GM12878 (cell line): Measurements from ENCODE around the gene ARL2. TPM values are rescaled to one million over a fixed set of nuclear protein-coding genes. Genes with fewer than 3 reads are reported as not detected.
A peak's percentile ranks its signal among the peaks of the same experiment; 100 is the strongest.

Source experiments
- BRCA1 ChIP-seq: IDR thresholded peaks from 2 replicates; pipeline ENCODE4 v1.6.1; 2011; ENCODE audit warnings: low read depth, low read length, improper control_type of control experiment
- CBX5 ChIP-seq: sonication (generic); IDR thresholded peaks from 2 replicates; pipeline ENCODE4 v1.6.1; 2016; ENCODE audit warnings: low read depth, moderate library complexity, mild to moderate bottlenecking, inconsistent platforms
- CREB1 ChIP-seq: IDR thresholded peaks from 2 replicates; pipeline ENCODE4 v1.6.1; 2012; ENCODE audit warnings: low read depth, mild to moderate bottlenecking, inconsistent platforms
- EED ChIP-seq: sonication (generic); IDR thresholded peaks from 2 replicates; pipeline ENCODE4 v1.6.1; 2016; ENCODE audit warnings: antibody characterized with exemption, low read depth
- GABPA ChIP-seq: IDR thresholded peaks from 2 replicates; pipeline ENCODE4 v1.6.1; 2014; ENCODE audit warnings: antibody characterized with exemption, low read depth, mild to moderate bottlenecking, inconsistent platforms
- IKZF1 ChIP-seq: fragments of 450-650 bp; conservative IDR thresholded peaks from 2 replicates; pipeline ENCODE4 v1.6.1; 2017; ENCODE audit warnings: antibody characterized with exemption, mild to moderate bottlenecking
- IRF4 ChIP-seq: IDR thresholded peaks from 2 replicates; pipeline ENCODE4 v1.6.1; 2011; ENCODE audit warnings: low read depth, low read length
- JUNB ChIP-seq: IDR thresholded peaks from 2 replicates; pipeline ENCODE4 v1.6.1; 2016; ENCODE audit warnings: antibody characterized with exemption, mild to moderate bottlenecking
- LARP7 ChIP-seq: fragments of 450-650 bp; IDR thresholded peaks from 2 replicates; pipeline ENCODE4 v1.6.1; 2017; ENCODE audit warnings: mild to moderate bottlenecking
- MTA3 ChIP-seq: IDR thresholded peaks from 2 replicates; pipeline ENCODE4 v1.6.1; 2012; ENCODE audit warnings: low read length, inconsistent platforms, borderline replicate concordance
- NFYB ChIP-seq: IDR thresholded peaks from 2 replicates; pipeline ENCODE4 v1.6.1; 2011; ENCODE audit warnings: low read depth, mild to moderate bottlenecking, low read length, improper control_type of control experiment, moderate library complexity; ENCODE audit not compliant: insufficient read depth
- POLR2AphosphoS5 ChIP-seq: IDR thresholded peaks from 2 replicates; pipeline ENCODE4 v1.6.1; 2011; ENCODE audit warnings: mild to moderate bottlenecking, low read length, inconsistent platforms
- POU2F2 ChIP-seq: IDR thresholded peaks from 3 replicates; pipeline ENCODE4 v1.6.1; 2011; ENCODE audit warnings: low read depth, mild to moderate bottlenecking, low read length, borderline replicate concordance
- SIN3A ChIP-seq: IDR thresholded peaks from 2 replicates; pipeline ENCODE4 v1.6.1; 2012; ENCODE audit warnings: low read depth, low read length, improper control_type of control experiment
- SMAD1 ChIP-seq: fragments of 450-650 bp; IDR thresholded peaks from 2 replicates; pipeline ENCODE4 v1.6.1; 2018; ENCODE audit warnings: mild to moderate bottlenecking, low read depth; ENCODE audit not compliant: partially characterized antibody
- SUPT20H ChIP-seq: IDR thresholded peaks from 2 replicates; pipeline ENCODE4 v1.6.1; 2011; ENCODE audit warnings: low read depth, mild to moderate bottlenecking, low read length, moderate library complexity, borderline replicate concordance; ENCODE audit not compliant: control insufficient read depth
- SUZ12 ChIP-seq: fragments of 200-600 bp; sonication (generic); IDR thresholded peaks from one replicate; pipeline ENCODE4 v1.6.1; 2018; ENCODE audit warnings: antibody characterized with exemption, mild to moderate bottlenecking; ENCODE audit not compliant: unreplicated experiment
- TARDBP ChIP-seq: IDR thresholded peaks from 2 replicates; pipeline ENCODE4 v1.6.1; 2016; ENCODE audit warnings: borderline replicate concordance
- ZBED1 ChIP-seq: IDR thresholded peaks from 2 replicates; pipeline ENCODE4 v1.6.1; 2016; ENCODE audit warnings: borderline replicate concordance
- ZNF217 ChIP-seq: fragments of 450-650 bp; IDR thresholded peaks from 2 replicates; pipeline ENCODE4 v1.6.1; 2017; ENCODE audit warnings: antibody characterized with exemption, mild to moderate bottlenecking
- ZNF274 ChIP-seq: IDR thresholded peaks from one replicate; pipeline ENCODE4 v1.8.0; 2011; ENCODE audit not compliant: insufficient read length, insufficient read depth
- ZNF384 ChIP-seq: IDR thresholded peaks from 2 replicates; pipeline ENCODE4 v1.6.1; 2012; ENCODE audit warnings: low read depth, mild to moderate bottlenecking, low read length, improper control_type of control experiment, borderline replicate concordance
- ZNF622 ChIP-seq: fragments of 450-650 bp; IDR thresholded peaks from 2 replicates; pipeline ENCODE4 v1.6.1; 2017; ENCODE audit warnings: mild to moderate bottlenecking, inconsistent platforms
- polyA plus RNA-seq, 11 experiments: library from polyadenylated mRNA; depleted of rRNA in 4 of 11; unstranded in 6 of 11; stranded (reverse) in 5 of 11; fragments of >200 nt; fragmentation: Nextera tagmentation in 4 of 11; fragmentation: Illumina TruSeq in 1 of 11; extraction: Ambion mirVana in 4 of 11; extraction: Trizol in 1 of 11; gene quantifications; 1 replicate in 1 of 11; 2 replicates in 10 of 11; pipeline versions ENCODE4 v1.2.1 to v1.2.3, GENCODE V29; 2011 to 2016; ENCODE audit warnings: inconsistent platforms in 2 of 11, missing spikeins in 2 of 11, low read depth in 1 of 11
- total RNA-seq, 4 experiments: library from RNA; depleted of rRNA in 3 of 4; stranded (reverse); fragments of >200 nt in 3 of 4; fragmentation: Illumina TruSeq in 1 of 4; extraction: Trizol in 1 of 4; gene quantifications; 2 replicates each; pipeline versions ENCODE4 v1.2.1 to v1.2.3, GENCODE V29; 2013 to 2021
- TF ChIP-seq, protein P1 (sequence below): fragments of 450-650 bp; conservative IDR thresholded peaks from 2 replicates; pipeline ENCODE4 v1.6.1; 2017; ENCODE audit warnings: mild to moderate bottlenecking, moderate library complexity
- TF ChIP-seq, protein P2 (sequence below): IDR thresholded peaks from 2 replicates; pipeline ENCODE4 v1.6.1; 2012; ENCODE audit warnings: low read depth, low read length, improper control_type of control experiment
- TF ChIP-seq, protein P3 (sequence below): IDR thresholded peaks from 2 replicates; pipeline ENCODE4 v1.6.1; 2012; ENCODE audit warnings: low read length, inconsistent platforms
- TF ChIP-seq, protein P4 (sequence below): IDR thresholded peaks from 2 replicates; pipeline ENCODE4 v1.6.1; 2011; ENCODE audit warnings: borderline replicate concordance, low read depth, mild to moderate bottlenecking, moderate library complexity, mixed read lengths, low read length; ENCODE audit not compliant: insufficient read depth; ENCODE audit errors: extremely low read length

Gene ARL2
- total and polyA plus RNA-seq, 10 of the 15 experiments (the other 5 are each of a cell fraction or from before 2014, with no cell fraction given), result 4.1 to 138 (median 73.4) TPM

DNA sequence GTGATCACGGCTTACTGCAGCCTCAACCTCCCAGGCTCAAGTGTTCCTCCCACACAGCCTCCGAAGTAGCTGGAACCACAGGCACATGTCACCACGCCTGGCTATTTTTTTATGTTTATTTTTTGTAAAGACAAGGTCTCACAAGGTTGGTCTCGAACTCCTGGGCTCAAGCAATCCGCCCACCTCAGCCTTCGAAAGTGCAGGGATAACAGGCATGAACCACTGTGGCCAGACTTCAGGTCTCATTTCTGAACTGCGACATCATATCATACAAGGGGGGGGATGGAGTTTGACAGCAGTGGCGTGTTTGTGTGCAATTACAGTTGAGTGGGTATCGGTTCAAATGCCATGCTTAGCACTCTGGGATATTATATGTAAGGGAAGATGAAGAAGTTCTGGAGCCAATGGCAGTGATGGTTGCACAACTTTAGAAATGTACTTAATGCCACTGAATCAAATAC lies 37.5 kb downstream of the ARL2 start (continued):
- TF ChIP-seq, protein P1, sequence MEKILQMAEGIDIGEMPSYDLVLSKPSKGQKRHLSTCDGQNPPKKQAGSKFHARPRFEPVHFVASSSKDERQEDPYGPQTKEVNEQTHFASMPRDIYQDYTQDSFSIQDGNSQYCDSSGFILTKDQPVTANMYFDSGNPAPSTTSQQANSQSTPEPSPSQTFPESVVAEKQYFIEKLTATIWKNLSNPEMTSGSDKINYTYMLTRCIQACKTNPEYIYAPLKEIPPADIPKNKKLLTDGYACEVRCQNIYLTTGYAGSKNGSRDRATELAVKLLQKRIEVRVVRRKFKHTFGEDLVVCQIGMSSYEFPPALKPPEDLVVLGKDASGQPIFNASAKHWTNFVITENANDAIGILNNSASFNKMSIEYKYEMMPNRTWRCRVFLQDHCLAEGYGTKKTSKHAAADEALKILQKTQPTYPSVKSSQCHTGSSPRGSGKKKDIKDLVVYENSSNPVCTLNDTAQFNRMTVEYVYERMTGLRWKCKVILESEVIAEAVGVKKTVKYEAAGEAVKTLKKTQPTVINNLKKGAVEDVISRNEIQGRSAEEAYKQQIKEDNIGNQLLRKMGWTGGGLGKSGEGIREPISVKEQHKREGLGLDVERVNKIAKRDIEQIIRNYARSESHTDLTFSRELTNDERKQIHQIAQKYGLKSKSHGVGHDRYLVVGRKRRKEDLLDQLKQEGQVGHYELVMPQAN, result 0 out of 2 replicates have a peak, but pooled peaks have one; percentile 35
- TF ChIP-seq MTA3 (0 out of 2 replicates have a peak, but pooled peaks have one; percentile 73), IKZF1 (peak; percentile 52; the same call in 1 of the 2 replicates), ZNF274 (no peak), NFYB (no peak), CBX5 (no peak), LARP7 (no peak), SIN3A (no peak), EED (peak; percentile 85), SUPT20H (no peak), IRF4 (peak; percentile 52; the same call in 1 of the 2 replicates), ZBED1 (peak; percentile 59; the same call in 1 of the 2 replicates), ZNF217 (no peak), ZNF622 (no peak), GABPA (no peak), TARDBP (no peak), ZNF384 (no peak), SUZ12 (no peak), POLR2AphosphoS5 (no peak), JUNB (peak; percentile 86), POU2F2 (no peak), BRCA1 (no peak), CREB1 (0 out of 2 replicates have a peak, but pooled peaks have one; percentile 46), SMAD1 (no peak)
- TF ChIP-seq, protein P2, sequence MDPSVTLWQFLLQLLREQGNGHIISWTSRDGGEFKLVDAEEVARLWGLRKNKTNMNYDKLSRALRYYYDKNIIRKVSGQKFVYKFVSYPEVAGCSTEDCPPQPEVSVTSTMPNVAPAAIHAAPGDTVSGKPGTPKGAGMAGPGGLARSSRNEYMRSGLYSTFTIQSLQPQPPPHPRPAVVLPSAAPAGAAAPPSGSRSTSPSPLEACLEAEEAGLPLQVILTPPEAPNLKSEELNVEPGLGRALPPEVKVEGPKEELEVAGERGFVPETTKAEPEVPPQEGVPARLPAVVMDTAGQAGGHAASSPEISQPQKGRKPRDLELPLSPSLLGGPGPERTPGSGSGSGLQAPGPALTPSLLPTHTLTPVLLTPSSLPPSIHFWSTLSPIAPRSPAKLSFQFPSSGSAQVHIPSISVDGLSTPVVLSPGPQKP, result no peak
- TF ChIP-seq, protein P3, sequence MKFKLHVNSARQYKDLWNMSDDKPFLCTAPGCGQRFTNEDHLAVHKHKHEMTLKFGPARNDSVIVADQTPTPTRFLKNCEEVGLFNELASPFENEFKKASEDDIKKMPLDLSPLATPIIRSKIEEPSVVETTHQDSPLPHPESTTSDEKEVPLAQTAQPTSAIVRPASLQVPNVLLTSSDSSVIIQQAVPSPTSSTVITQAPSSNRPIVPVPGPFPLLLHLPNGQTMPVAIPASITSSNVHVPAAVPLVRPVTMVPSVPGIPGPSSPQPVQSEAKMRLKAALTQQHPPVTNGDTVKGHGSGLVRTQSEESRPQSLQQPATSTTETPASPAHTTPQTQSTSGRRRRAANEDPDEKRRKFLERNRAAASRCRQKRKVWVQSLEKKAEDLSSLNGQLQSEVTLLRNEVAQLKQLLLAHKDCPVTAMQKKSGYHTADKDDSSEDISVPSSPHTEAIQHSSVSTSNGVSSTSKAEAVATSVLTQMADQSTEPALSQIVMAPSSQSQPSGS, result peak; percentile 84; the same call in 1 of the 2 replicates
- TF ChIP-seq, protein P4, sequence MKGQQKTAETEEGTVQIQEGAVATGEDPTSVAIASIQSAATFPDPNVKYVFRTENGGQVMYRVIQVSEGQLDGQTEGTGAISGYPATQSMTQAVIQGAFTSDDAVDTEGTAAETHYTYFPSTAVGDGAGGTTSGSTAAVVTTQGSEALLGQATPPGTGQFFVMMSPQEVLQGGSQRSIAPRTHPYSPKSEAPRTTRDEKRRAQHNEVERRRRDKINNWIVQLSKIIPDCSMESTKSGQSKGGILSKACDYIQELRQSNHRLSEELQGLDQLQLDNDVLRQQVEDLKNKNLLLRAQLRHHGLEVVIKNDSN, result no peak
